Ramos (cell line): ENCODE measurements around the gene MGAT3.

Source experiments
- in situ Hi-C: fragments of 300-500 bp; cut with MboI; formaldehyde crosslinking; loops from one replicate; pipeline ENCODE4 v1.14.3; 2022; ENCODE audit warnings: low sequenced_read_pairs; ENCODE audit not compliant: unreplicated experiment

Gene MGAT3

DNA sequence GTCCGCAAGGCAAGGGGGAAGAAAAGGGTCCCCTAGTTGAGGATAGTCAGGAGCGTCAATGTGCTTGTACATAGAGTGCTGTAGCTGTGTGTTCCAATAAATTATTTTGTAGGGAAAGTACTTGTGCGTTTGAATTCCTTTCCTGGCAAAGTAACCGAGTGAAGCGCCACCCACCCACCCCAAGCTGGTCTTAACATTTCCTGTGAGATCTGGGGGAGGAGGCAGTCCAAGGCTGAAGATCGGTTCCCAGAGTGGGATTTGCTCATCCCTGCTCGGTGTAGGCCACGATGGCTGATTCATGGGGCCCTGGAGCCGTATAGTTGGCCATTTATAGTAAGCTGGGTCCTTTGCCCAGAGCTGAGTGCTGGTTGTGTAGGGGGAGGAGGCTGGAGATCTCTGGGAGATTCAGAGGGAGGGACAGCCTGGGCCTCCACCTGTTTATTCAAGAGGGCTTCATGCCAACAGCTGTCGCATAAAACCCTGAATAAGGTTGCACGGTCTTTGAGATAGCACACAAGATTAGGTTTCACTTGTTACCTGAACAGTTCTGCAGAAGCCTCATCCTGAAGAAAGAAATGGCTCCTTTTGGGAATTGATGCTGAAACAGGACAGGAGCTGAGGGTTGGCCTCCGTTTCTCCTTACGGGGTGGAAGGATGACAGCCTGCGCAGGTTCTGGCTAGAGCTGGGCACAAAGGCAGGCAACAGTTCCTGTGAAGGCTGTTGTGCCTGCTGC is 65.9 kb downstream of the MGAT3 start:
- in situ Hi-C loops = loop anchor here (5.0 to 25.0 kb wide), 2 partner anchors 75 to 360 kb away; partner anchors contain the start of gene CBX7

DNA sequence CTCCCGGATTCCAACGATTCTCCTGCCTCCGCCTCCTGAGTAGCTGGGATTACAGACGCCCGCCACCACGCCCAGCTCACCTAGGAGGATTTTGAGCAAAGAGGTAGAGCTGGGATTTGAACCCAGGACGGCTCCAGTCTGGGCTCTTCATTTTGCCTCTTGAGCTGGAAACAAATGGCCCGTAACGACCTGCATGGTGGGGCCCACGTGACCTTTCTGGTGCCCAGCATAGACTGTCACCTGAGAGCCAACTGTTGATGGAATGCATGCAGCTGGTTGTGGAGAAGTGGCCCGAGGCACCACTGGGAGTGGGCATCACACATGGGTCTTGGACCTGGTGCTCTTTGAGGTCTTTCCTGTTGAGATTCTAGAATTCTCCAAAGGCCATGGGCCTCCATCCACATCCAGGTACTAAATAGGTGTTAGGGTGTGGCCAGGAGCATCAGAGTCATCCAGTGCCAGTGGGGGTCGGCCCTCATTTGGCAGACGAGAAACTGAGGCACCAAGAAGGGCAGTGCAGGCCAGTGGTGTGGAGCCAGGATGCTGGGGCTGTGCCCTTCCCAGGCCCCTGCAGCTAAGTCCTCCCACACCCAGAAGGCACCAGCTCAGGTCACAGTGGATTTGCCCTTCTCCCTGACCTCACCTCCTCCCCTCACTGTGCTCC is 67.4 kb downstream of the MGAT3 start:
- in situ Hi-C loops = loop anchor here (5.0 to 25.0 kb wide), 2 partner anchors 77 to 362 kb away; partner anchors contain the start of gene CBX7

DNA sequence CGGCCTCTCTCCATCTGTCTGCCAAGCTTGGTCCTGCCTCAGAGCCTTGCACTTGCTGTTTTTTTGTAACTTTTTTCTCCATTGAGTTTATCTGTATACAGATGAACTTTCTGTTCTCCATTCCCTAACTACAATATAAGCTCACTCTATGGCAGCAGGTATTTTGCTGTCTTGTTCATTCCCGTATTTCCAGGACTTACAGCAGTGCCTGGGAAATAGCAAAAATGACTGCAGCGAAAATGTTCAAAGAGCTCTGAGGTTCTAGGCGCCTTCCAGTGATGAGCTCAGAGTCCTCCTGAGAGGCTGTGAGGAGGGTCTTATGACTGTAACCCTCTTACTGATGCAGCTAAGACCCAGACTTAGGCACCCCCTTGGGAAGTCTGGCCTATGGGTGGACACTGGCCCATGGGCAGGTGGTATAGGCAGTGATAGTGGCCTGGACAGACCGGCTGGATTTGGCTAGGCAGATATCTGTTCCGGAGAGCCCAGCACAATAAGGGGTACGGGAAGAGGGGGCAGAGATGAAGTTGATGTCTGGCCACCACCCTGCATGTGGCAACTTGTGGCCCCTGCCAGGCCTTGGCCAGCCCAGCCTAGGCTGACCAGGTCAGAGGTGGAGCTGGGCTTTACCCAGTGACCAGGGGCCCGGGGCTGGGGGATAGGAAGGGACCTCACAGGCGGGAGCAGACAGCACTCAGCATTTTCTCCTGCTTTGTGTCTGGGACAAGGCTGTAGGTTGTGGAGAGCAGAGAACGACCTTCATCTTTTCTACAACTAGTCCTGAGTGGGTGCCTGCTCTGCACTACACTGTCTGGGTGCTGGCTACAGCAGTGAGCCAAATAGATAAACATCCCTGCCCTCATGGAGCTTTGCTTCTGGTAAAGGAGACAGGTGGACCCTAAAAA is 68.2 kb downstream of the MGAT3 start:
- in situ Hi-C loops = loop anchor here (5.0 to 25.0 kb wide), 2 partner anchors 78 to 363 kb away; partner anchors contain the start of gene CBX7

DNA sequence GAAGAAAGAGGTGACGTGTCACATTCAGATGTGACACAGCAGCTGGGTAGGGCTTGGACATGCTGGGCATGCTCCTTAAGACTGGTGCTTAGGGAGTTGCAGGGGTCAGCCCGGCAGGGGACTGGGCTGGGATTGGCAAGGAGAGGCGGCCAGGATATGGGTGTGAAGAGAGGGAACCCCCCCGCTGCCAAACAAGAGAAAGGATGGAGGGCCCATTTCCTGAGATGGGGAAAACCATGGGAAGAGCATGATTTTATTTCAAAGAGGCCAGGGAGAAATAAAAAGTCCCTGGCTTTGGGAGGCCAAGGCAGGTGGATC is 68.8 kb downstream of the MGAT3 start:
- in situ Hi-C loops = no loop called here

DNA sequence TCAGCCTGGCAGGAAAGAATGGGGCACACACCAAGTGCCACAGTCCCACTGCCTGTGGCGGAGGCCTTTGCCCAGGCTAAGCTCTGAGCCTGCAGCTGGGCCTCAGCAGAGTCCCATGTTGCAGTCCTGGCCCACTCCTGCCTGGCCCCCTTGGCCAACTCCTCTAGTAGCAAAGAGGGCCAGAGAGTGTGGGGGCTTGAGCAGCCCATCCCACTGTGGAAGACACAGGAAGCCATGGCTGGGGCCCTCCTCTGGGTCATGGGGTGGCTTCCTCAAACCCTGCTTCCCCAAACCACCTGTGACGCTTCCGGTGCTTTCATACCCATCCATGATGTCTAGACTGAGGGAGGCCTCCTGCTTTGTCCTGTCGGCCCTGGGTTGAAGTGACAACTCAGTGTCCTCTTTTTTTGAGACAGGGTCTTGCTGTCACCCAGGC is 69.9 kb downstream of the MGAT3 start:
- in situ Hi-C loops = no loop called here

DNA sequence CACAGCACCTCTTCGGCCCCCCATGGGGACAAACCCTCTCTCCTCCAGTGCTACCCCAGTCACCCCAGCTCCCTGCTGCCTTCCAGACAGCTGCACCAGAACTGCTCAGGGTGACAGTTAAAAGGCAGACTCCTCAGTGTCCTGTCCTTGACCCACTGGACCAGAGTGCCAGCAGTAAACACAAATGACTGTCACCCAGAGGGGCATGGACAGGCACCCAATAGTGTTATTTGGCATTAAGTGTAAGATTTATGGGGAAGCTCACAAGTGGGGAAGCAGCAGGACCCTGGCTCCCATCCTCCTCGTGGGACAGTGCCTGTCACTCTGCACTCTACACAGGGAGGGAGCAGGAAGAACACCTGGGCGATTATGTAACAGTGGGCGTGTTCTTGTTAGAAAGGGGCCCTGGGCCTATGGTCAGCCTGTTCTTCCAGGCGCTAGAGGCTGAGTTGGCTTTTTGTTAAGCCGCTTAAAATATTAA is 70.7 kb downstream of the MGAT3 start:
- in situ Hi-C loops = no loop called here

DNA sequence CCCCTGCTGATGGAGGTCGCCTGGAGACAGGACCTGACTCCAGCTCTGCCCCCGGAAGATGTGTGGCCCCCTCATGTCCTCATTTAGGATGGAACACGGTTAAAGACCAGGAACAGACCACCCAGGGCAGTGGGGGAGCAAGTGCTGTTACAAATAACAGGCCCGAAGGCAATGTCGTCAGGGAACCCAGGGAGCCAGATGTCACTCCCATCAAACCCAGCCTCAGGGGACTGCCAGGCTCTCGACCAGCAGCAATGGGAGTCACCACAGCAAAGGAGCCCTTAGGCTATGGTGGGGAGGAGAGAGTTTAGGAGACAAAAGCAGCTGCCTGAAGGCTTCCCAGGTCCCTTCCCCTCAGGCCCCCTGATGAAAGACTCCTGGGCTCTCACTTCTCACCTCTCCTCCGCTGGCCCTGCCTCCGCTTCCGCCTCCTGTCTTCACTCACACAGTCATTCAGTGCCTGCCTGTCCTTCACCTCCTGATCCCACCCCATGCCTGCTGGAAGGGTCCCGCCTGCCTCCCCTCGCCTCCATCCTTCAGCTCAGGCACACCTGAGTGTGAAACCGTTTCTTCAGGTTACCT is 71.4 kb downstream of the MGAT3 start:
- in situ Hi-C loops = no loop called here

DNA sequence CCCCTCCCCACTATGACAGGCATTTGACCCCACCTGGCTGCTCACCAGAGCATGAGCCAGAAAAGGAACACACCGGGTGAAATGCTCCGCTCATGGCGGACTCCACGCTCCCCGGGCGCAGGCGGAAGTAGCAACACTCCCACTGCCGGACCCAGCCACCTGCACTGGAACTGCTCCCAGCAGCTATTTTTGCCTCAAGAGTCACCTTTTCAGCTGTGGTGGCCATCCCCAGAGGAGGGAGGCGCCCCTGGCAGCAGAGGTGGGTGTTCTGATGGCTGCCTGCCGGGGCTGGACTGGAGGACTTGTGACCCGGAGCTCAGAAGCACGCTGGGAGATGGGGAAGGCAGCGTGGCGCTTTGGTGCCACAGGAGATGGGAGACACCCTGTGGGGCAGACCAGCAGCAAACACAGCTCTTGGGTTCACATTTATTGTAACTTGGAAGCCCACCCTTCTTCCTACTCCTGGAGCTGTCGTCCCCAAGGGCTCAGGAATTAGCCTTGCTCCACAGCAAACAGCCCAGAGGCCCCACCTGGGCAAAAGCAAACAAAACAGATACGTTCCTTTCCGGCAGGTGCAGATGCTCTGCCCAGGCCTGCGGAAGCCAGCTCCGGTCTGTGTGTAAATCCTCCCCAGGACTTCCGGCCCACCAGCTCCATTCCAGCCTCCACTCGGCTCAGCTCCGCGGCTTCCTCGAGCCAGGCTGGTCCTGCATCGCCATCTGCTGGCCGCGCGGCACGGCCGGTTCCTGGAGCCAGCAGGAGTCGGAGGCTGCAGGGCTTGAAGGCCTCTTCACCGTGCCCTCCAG is 72.1 kb downstream of the MGAT3 start:
- in situ Hi-C loops = no loop called here

DNA sequence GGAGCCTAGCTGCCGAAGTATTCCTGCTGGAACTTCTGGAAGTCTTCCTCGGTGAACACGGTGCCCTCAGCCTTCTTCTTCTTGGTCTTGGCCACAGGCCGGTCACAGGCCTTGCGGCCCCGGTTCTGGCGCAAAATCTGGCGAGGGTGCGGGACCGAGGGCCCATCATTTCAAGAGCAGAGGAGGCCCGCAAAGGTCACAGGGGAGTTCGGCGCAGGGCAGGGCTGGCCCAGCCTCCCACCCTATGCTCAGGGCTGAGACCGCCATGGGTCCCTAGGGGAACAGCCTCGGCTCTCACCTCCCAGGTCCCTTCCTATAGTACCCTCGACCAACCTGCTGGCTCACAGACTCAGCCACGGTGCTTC is 72.7 kb downstream of the MGAT3 start:
- in situ Hi-C loops = no loop called here

DNA sequence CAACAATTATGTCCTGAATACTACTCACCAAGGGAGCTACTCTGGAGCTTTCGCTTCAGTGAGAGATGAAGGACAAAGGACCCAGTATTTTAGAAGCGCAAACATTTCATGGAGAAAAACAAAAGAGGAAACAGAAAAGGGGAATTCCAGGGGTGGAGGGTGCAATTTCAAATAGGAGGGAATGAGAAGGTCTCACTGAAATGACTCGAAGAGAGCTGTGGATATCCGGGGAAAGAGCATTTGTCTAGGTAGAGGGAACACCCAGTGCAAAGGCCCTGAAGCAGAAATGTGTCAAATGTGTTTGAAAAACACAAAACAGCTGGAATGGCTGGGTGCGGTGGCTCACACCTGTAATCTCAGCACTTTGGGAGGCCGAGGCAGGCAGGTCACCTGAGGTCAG is 73.3 kb downstream of the MGAT3 start:
- in situ Hi-C loops = loop anchor here (10.0 kb wide), 1 partner anchor 815 kb away; the partner anchor contains the start of gene ADSL

DNA sequence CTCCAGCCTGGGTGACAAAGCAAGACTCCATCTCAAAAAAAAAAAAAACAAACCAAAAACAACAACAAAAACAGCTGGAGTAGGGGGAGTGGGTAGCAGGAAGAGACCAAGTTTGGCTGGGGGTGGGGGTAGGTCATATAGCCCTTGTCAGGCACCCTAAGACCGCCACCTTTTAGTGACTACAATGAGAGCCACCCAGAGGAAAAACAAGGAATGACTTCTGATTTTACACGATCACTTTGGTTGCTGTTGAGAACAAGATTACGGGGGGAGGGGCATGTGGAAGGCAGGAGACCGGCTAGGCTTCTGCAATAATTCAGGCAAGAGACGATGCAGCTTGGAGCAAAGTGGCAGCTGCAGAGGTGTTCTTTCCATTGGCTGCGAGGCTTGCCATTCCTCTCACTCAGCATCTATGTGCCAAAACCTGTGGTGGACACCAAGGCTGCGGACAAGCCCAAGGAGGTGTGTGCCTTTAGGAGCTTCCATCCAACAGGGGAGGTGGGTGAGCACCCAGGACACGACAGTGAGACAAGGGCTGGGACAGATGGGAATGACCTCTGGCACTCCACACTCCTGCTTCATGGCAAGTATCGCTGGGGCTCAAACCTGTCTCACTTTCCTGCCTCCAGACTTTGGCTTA is 74.0 kb downstream of the MGAT3 start:
- in situ Hi-C loops = loop anchor here (10.0 kb wide), 1 partner anchor 814 kb away; the partner anchor contains the start of gene ADSL

DNA sequence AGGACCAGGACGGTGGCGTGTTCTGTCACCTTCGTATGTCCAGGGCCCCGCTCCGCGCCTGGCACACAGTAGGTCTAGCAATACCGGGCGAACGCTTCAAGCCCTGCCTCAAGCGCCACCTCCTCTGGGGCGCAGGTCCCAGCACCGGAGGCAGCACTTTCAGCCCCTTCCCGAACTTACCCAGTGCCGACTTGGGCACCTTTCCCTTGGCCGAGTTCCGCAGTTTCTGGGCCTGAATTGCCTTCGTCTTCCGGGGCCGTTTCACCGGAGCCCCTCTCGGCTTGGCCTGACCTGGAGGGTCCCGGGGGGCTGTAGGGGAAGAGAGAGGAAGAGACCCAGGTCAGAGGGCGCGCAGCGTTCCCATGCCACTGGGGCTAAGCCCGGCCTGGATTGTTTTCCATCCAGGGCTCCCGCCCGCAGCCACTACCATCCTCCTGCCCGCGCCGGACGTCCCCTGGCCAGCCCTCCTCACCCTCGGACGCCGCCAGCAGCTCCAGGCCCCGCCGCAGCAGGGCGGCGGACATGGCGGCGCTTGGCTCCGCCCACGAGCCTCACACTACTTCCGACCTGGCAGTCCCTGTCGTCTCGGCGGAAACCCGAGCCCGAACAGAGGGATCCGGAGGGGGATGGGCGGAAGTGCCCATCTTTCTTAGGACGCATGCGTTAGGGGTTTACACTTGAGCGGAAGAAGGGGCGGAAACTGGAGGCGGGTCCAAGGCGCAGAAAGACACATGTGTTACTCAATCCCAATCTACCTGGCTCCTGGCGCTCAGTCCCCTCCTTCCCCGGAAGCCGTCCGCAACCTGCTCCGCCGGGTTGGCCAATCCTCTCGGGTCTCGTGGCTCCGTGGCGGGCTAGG is 75.6 kb downstream of the MGAT3 start, which contains the start of gene RPS19BP1:
Gene RPS19BP1, minus strand, starts transcription at position 534 of the 859 bp plus-strand sequence. Its CDS starts 10 bp downstream, at position 524.
- in situ Hi-C loops = loop anchor here (10.0 kb wide), 1 partner anchor 812 kb away; the partner anchor contains the start of gene ADSL

DNA sequence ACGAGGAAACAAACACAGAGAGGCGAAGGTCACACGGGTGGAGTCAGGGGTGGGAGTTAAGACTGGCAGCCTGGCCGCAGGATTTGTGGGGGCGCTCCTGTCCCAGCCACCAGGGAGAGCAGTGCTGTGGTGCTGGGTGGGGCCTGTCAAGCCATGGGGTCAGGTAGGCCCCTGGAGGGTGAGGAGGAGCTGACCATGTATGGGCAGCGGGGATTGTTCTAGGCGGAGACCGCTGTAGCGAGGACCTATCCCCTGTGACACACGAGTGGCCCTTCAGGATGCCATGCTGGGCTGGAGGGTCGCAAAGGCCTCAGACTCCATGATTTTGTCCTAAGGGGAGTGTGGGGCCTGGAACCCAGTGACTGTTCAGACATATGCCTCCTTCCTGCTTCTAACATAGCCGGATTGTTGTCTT is 77.3 kb downstream of the MGAT3 start:
- in situ Hi-C loops = loop anchor here (10.0 kb wide), 1 partner anchor 811 kb away; the partner anchor contains the start of gene ADSL

DNA sequence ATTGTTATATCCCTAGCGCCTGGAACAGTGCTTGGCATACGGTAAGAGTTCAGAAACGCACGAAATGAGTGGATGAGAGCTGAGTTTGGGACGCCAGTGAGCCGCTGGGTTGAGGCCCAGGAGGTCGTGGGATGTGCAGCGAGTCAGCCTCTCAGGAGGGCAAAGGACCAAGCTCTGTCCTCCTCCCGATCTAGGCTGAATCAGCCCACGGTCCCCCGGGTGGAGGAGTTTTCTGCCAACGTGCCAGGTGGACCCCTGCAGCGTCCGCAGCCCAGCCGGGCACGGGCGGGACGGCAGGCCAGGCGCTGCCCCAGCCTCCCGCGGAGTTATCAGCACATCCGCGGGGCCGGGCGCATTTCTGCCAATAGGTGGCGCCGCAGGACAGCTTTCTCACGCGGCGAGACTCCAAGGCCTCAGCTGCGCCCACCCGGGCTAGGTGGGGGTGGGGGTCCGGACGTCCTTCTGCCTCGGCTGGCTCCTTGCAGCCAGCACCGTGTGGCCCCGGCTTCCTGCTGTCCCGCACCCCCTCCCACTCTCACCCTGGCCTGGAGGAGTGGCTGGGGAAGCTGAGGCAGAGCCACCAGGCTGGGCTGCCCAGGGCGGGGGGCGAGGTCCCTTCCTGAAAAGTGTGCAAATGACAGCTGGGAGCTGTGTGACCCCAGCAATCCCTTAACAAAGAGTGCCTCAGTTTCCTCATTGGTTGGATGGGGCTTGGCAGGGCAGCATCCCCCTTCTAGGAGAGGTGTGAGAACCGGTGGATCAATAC is 78.0 kb downstream of the MGAT3 start:
- in situ Hi-C loops = loop anchor here (10.0 kb wide), 1 partner anchor 810 kb away; the partner anchor contains the start of gene ADSL

DNA sequence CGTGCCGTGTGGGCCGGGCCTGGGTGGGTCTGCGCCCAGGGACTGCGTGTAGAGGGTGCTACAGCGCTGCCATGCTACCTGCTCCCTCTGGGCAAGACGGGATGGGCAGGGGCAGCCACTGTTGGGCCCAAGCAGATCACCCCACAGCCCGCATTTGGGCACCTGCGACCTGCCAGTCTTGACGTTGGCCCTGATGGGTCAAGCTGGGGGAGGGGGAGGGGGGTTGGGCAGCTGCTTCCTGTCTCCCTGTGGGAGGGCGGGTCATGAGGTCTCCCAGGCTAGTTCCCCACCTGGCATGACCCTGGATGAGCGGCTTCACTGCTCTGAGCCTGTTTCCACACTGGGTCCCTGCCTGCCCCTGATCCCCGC is 78.5 kb downstream of the MGAT3 start:
- in situ Hi-C loops = loop anchor here (10.0 kb wide), 1 partner anchor 809 kb away; the partner anchor contains the start of gene ADSL

DNA sequence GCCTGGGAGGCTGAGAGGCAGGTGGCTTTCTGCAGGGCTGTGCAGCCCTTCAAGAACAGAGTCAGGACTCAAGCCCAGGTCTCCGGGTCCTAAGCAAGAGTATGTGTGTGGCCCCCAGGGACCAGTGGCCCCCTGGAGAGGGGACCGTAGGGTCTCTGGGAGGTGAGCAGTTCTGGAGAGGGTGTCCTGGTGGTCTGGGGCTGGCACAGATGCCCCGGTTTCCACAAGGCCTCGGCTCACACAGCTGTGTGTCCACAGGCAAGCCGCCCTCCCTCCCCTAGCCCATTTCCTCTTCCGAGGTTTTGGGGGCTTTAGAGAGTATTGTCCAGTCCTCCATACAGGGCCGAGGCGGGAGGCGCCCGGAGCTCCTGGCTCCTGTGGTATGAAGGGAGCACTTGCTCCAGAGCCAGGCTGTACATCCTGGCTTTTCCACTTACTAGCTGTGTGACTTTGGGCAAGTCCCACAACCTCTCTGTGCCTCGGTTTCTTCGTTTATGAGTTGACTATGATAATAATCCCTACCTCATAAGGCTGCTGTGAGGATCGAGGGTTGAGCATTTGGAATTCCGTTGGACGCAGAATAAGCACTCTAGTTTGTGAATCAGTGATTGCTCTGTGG is 79.1 kb downstream of the MGAT3 start:
- in situ Hi-C loops = loop anchor here (10.0 kb wide), 1 partner anchor 809 kb away; the partner anchor contains the start of gene ADSL
